Left ventricle myocardium inferior (tissue), 1 donor: Measurements from ENCODE around the gene VASN. TPM values are rescaled to one million over a fixed set of nuclear protein-coding genes. Genes with fewer than 3 reads are reported as not detected.

Source experiments
- DNase-seq: peaks from one replicate; pipeline ENCODE4 v3.0.0-alpha.2; 2020
- H3K27ac ChIP-seq: fragments of 200-600 bp; replicated peaks from 2 replicates; pipeline ENCODE4 v1.8.0; 2021
- H3K27me3 ChIP-seq: fragments of 200-600 bp; 2 replicates; pipeline ENCODE4 v1.8.0; 2021; ENCODE audit warnings: low read depth
- H3K36me3 ChIP-seq: fragments of 200-600 bp; 2 replicates; pipeline ENCODE4 v1.8.0; 2021
- H3K4me1 ChIP-seq: fragments of 200-600 bp; 2 replicates; pipeline ENCODE4 v1.8.0; 2021
- H3K4me3 ChIP-seq: fragments of 200-600 bp; 2 replicates; pipeline ENCODE4 v1.8.0; 2021; ENCODE audit warnings: mild to moderate bottlenecking, moderate library complexity
- H3K9me3 ChIP-seq: fragments of 200-600 bp; replicated peaks from 2 replicates; pipeline ENCODE4 v1.8.0; 2021
- CTCF ChIP-seq: fragments of 200-600 bp; IDR thresholded peaks from 2 replicates; pipeline ENCODE4 v1.8.0; 2021; ENCODE audit warnings: antibody characterized with exemption, mild to moderate bottlenecking, borderline replicate concordance
- intact Hi-C: fragments of 100-400 bp; cut with micrococcal nuclease; formaldehyde crosslinking; loops from one replicate; pipeline ENCODE4 v1.11.0; 2022
- total RNA-seq: library from RNA; stranded (reverse); fragmentation: NEBNext Ultra II Directional; extraction: Animal tissue kit (Norgen Biotek cat#: 25700); gene quantifications from one replicate; pipeline ENCODE4 v1.2.1, GENCODE V29; 2021
- donor health status: DM: no; HTN: yes; CAD: no; lungs with severe emphysema.

The VASN gene
- total RNA-seq, 1 donor from 2014 or later = 5.5 TPM

GRCh38 chr16:4365014-4365406 lies 6.6 kb upstream of the VASN start:
- Histone ChIP-seq H3K27me3 (no peaks in the 10 kb centered on the region), H3K36me3 (peaks cover 38% of the 10 kb centered on the region), H3K9me3 (no peaks in the 10 kb centered on the region), H3K4me3 (no peak overlapping the region), H3K27ac (no peak overlapping the region), H3K4me1 (peaks cover 13% of the 10 kb centered on the region)
- no peak for DNase-seq
- intact Hi-C loops = no loop called here
- no peak for TF ChIP-seq CTCF

GRCh38 chr16:4365615-4366014 lies 6.0 kb upstream of the VASN start:
- intact Hi-C loops = no loop called here
- no peak overlapping the region for H3K27ac ChIP-seq
- H3K4me1 ChIP-seq = peaks cover 19% of the 10 kb centered on the region
- peaks cover 38% of the 10 kb centered on the region for H3K36me3 ChIP-seq
- TF ChIP-seq CTCF = no peak
- H3K4me3 ChIP-seq = no peak overlapping the region
- H3K27me3 ChIP-seq = no peaks in the 10 kb centered on the region
- DNase-seq = no peak
- no peaks in the 10 kb centered on the region for H3K9me3 ChIP-seq

GRCh38 chr16:4366016-4366415 lies 5.6 kb upstream of the VASN start:
- Histone ChIP-seq H3K4me1 (peaks cover 23% of the 10 kb centered on the region), H3K36me3 (peaks cover 38% of the 10 kb centered on the region), H3K4me3 (no peak overlapping the region), H3K9me3 (no peaks in the 10 kb centered on the region), H3K27me3 (no peaks in the 10 kb centered on the region), H3K27ac (no peak overlapping the region)
- intact Hi-C loops = no loop called here
- DNase-seq = no peak
- no peak for TF ChIP-seq CTCF

GRCh38 chr16:4367393-4367856 lies 4.2 kb upstream of the VASN start:
- no peak for DNase-seq
- TF ChIP-seq CTCF = no peak
- Histone ChIP-seq H3K4me1 (peaks cover 38% of the 10 kb centered on the region), H3K36me3 (peaks cover 29% of the 10 kb centered on the region), H3K4me3 (no peak overlapping the region), H3K27ac (no peak overlapping the region), H3K27me3 (no peaks in the 10 kb centered on the region), H3K9me3 (no peaks in the 10 kb centered on the region)
- intact Hi-C loops = no loop called here

GRCh38 chr16:4369007-4369733 lies 2.5 kb upstream of the VASN start:
- Histone ChIP-seq H3K4me3 (no peak overlapping the region), H3K4me1 (peaks cover 55% of the 10 kb centered on the region), H3K27ac (no peak overlapping the region), H3K36me3 (peaks cover 11% of the 10 kb centered on the region), H3K27me3 (no peaks in the 10 kb centered on the region), H3K9me3 (no peaks in the 10 kb centered on the region)
- intact Hi-C loops = no loop called here
- no peak for TF ChIP-seq CTCF
- no peak for DNase-seq
